IPS-20b (cell line): ENCODE measurements around the gene MPP3.
"Not testable (repeated sequence)": the region's sequence is repeated elsewhere in the genome, so short reads cannot be mapped to it uniquely, and the experiment has no call there.

Experiments
- H3K27ac ChIP-seq: one replicate; pipeline ENCODE4 v1.5.1; 2013; ENCODE audit warnings: low read length
- H3K27me3 ChIP-seq: 2 replicates; pipeline ENCODE4 v1.6.1; 2013; ENCODE audit warnings: mild to moderate bottlenecking, low read length, inconsistent platforms; ENCODE audit not compliant: insufficient read depth
- H3K36me3 ChIP-seq: 2 replicates; pipeline ENCODE4 v1.6.1; 2013; ENCODE audit warnings: low read depth, mild to moderate bottlenecking, inconsistent platforms, low read length, moderate library complexity; ENCODE audit not compliant: insufficient read depth
- H3K4me1 ChIP-seq: 2 replicates; pipeline ENCODE4 v1.6.1; 2013; ENCODE audit warnings: mild to moderate bottlenecking, control low read depth, inconsistent platforms, low read length, moderate library complexity; ENCODE audit not compliant: insufficient read depth
- H3K4me3 ChIP-seq: 2 replicates; pipeline ENCODE4 v1.5.1; 2013; ENCODE audit warnings: mild to moderate bottlenecking, low read length, inconsistent platforms
- H3K9ac ChIP-seq: 2 replicates; pipeline ENCODE4 v1.6.1; 2013; ENCODE audit warnings: low read depth, mild to moderate bottlenecking, inconsistent platforms, low read length, moderate library complexity
- H3K9me3 ChIP-seq: 2 replicates; pipeline ENCODE4 v1.6.1; 2013; ENCODE audit warnings: mild to moderate bottlenecking, low read depth, low read length, inconsistent platforms; ENCODE audit not compliant: insufficient read depth

MPP3 gene

DNA sequence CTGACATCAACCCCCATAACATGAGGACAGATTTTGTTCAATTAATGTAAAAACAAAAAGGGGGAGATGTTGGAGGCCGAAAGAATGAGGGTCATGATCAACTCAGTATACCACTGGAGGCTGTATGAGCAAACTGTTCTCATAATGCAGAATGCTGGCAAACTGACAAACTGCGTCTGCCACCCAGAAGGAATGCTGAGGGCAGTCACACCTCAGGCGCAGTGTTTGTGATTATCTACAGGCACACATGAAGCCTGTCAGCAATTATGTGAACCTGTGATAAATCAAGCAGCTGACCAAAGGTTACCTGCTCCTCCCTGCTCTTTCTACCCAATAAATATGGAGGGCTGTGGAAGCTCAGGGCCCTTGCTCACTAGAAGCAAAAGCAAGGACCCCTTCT, 41.3 kb upstream of the MPP3 start:
- Histone ChIP-seq H3K9me3 (no peaks in the 10 kb centered on the region), H3K36me3 (peaks cover 10% of the 10 kb centered on the region; the same call in 1 of the 2 replicates), H3K9ac (no peak overlapping the region), H3K4me1 (peaks cover 7% of the 10 kb centered on the region; the same call in 1 of the 2 replicates), H3K27me3 (no peaks in the 10 kb centered on the region), H3K4me3 (no peak overlapping the region), H3K27ac (no peak overlapping the region)

DNA sequence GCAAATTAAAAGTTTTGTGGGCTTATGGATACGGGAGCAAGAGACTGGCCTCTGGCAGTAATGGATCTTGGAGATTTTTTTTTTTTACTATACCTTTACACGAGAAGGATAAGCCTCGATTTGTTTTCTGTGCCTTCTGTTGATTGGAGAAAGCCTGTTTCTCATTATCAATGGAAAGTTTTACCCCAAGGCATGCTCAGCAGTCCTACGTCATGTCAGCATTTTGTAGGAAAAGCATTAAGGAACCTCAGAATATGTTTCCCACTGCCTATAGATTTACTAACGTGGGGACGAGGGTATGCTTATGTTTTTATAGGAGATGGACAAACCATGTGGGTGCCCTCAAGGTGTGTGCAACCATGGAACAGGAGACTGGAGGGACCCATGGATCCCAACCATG, 40.9 kb upstream of the MPP3 start:
- H3K36me3 ChIP-seq: peaks cover 6% of the 10 kb centered on the region; the same call in 1 of the 2 replicates
- peaks cover 3% of the 10 kb centered on the region; the same call in 1 of the 2 replicates for H3K4me1 ChIP-seq
- H3K27me3 ChIP-seq: no peaks in the 10 kb centered on the region
- H3K9me3 ChIP-seq: no peaks in the 10 kb centered on the region
- H3K9ac ChIP-seq: no peak overlapping the region
- no peak overlapping the region for H3K27ac ChIP-seq
- H3K4me3 ChIP-seq: no peak overlapping the region

DNA sequence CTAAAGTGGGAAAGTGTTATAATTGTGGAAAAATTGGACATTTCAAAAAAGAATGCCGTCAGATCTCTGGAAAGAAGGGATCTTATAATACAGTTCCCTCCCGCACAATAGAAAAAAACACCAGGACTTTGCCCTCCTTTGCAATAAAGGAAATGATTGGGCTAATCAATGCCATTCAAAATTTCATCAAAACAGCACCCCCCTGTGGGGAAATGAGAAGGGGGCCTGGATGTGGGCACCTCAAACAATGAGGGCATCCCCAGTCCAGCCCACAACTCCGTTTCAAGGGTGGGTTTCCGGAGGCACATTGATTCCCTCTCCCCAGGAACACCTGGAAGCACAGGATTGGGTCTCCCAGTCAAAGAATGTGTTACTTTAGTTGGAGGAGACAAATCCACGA, 40.1 kb upstream of the MPP3 start:
- no peaks in the 10 kb centered on the region for H3K9me3 ChIP-seq
- no peak overlapping the region for H3K9ac ChIP-seq
- H3K36me3 ChIP-seq: peaks cover 6% of the 10 kb centered on the region; the same call in 1 of the 2 replicates
- no peak overlapping the region for H3K4me3 ChIP-seq
- no peaks in the 10 kb centered on the region for H3K4me1 ChIP-seq
- no peaks in the 10 kb centered on the region for H3K27me3 ChIP-seq
- H3K27ac ChIP-seq: no peak overlapping the region

DNA sequence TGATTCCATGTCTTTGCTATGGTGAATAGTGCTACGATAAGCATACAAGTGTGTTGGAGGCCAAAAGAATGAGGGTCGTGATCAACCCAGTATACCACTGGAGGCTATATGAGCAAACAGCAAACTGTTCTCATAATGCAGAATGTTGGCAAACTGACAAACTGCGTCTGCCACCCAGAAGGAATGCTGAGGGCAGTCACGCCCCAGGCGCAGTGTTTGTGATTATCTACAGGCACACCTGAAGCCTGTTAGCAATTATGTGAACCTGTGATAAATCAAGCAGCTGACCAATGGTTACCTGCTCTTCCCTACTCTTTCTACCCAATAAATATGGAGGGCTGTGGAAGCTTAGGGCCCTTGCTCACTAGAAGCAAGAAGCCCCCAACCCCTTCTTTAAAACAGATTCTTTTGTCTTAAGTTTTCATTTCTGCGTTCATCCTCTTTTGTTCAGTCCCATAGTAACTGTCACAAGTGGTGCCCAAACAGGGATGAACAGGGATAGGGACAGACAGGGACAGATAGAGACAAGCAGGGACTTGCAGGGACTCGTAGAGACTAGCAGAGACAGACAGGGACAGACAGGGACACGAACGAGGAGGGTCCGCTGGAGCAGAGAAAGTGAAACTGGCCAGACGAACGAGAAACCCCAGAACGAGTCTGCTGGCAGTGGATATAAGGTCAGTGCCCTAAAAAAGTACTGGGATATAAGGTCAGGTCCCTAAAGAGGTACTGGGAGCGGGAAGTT, 39.2 kb upstream of the MPP3 start:
- Histone ChIP-seq H3K4me3 (no peak overlapping the region), H3K9me3 (no peaks in the 10 kb centered on the region), H3K4me1 (no peaks in the 10 kb centered on the region), H3K9ac (no peak overlapping the region), H3K27ac (no peak overlapping the region), H3K36me3 (0 out of 2 replicates have a peak, but pooled peaks cover under 1% of the 10 kb centered on the region), H3K27me3 (0 out of 2 replicates have a peak, but pooled peaks cover 6% of the 10 kb centered on the region)

DNA sequence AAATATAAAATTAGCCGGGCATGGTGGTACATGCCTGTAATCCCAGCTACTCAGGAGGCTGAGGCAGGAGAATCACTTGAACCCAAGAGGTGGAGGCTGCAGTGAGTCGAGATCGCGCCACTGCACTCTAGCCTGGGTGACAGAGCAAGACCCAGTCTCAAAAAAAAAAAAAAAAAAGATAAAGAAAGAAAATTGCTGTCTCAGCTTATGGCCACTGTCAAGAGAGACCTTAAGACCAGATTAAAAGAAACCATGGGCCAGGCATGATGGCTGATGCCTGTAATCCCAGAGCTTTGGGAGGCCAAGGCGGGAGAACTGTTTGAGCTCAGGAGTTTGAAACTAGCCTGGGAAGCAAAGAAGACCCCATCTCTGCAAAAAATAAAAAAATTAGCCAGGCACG, 36.1 kb upstream of the MPP3 start:
- H3K4me3 ChIP-seq, H3K9ac ChIP-seq, H3K27me3 ChIP-seq, H3K9me3 ChIP-seq, H3K27ac ChIP-seq, H3K36me3 ChIP-seq, H3K4me1 ChIP-seq: not testable (repeated sequence)

DNA sequence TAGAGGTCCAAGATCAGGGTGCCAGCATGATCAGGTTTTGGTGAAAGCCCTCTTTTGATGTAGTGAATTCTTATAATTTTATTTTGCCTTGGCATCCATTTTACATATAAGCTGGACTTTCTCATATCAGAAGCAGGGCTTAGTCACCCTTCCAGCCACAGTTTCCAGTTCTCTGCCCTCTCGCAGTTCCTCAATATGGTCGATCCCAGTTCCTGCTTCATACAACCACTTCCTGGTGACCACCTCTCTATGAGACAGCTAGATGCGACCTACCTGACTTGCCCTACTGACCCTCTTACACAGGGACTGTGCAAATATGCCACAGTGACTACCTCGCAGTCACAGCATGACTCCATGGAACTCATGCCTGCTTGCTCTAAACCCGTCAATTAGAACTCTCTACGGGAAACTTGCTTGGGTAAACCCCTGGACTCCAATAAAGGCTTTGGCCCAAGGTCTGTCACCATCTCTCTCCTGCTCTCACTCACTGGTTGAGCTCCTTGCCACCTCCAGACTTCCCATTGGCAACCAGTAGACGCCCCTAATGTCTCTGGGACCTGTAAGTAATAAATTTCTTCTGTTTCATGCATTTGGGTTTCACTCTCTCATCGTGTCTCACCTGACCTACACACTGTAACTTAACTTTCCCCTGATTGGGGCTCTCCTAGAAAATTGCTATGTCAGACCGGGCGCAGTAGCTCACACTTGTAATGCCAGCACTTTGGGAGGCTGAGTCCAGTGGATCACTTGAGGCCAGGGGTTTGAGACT, 35.5 kb upstream of the MPP3 start:
- Histone ChIP-seq H3K36me3 (no peaks in the 10 kb centered on the region), H3K4me3 (no peak overlapping the region), H3K27ac (no peak overlapping the region), H3K4me1 (no peaks in the 10 kb centered on the region), H3K9me3 (no peaks in the 10 kb centered on the region), H3K27me3 (0 out of 2 replicates have a peak, but pooled peaks cover 8% of the 10 kb centered on the region), H3K9ac (no peak overlapping the region)

DNA sequence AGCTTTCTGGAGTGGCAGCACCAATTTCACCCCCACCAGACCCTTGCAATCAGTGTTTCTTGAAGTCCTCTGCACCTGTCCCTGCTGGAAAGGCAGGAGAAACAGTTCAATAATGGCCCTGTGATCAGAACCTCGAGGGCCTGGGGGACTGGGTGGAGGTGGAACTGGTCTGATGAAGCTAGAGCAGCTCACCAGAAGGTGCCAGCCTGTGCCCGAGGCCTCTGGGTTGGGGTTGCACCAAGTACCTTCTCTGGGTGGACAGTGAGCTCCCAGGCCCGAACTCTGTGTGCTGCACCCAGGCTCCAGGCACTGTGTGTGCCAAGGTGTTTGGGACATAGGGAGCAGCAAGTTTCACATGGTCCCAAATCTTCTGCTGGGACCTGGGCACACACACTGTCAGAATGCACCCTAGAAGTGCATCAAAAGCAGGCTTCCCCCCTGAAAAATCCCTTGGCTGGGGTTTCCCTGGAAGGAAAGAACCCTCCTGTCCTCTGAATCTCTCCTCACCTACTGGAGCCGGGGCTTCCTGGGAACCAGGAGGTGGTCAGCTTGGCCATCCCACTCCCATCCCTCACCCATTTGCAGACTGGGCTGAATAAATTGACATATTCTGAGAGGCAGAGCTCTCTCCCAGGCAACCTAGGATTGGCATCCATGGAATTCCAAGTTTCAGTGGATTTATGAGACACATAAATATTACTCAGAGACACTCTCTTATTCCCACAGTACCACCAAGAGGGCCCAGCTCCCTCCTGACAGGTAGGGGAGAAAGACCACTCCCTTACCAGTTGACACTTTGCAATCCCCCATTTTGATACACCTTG, 31.4 kb upstream of the MPP3 start:
- Histone ChIP-seq H3K9me3 (no peaks in the 10 kb centered on the region), H3K4me1 (no peaks in the 10 kb centered on the region), H3K27ac (no peak overlapping the region), H3K4me3 (no peak overlapping the region), H3K27me3 (0 out of 2 replicates have a peak, but pooled peaks cover 8% of the 10 kb centered on the region), H3K36me3 (no peaks in the 10 kb centered on the region), H3K9ac (no peak overlapping the region)

DNA sequence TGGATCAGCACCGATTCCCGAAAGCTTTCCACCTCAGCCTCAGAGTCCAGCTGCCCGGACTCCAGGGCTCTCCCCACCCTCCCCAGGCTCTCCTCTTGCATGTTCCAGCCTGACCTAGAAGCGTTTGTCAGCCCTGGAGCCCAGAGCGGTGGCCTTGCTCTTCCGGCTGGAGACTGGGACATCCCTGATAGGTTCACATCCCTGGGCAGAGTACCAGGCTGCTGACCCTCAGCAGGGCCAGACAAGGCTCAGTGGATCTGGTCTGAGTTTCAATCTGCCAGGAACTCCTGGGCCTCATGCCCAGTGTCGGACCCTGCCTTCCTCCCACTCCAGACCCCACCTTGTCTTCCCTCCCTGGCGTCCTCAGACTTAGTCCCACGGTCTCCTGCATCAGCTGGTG, 29.0 kb upstream of the MPP3 start:
- Histone ChIP-seq H3K4me1 (no peaks in the 10 kb centered on the region), H3K36me3 (no peaks in the 10 kb centered on the region), H3K27ac (no peak overlapping the region), H3K27me3 (0 out of 2 replicates have a peak, but pooled peaks cover under 1% of the 10 kb centered on the region), H3K9ac (no peak overlapping the region), H3K4me3 (no peak overlapping the region), H3K9me3 (no peaks in the 10 kb centered on the region)

DNA sequence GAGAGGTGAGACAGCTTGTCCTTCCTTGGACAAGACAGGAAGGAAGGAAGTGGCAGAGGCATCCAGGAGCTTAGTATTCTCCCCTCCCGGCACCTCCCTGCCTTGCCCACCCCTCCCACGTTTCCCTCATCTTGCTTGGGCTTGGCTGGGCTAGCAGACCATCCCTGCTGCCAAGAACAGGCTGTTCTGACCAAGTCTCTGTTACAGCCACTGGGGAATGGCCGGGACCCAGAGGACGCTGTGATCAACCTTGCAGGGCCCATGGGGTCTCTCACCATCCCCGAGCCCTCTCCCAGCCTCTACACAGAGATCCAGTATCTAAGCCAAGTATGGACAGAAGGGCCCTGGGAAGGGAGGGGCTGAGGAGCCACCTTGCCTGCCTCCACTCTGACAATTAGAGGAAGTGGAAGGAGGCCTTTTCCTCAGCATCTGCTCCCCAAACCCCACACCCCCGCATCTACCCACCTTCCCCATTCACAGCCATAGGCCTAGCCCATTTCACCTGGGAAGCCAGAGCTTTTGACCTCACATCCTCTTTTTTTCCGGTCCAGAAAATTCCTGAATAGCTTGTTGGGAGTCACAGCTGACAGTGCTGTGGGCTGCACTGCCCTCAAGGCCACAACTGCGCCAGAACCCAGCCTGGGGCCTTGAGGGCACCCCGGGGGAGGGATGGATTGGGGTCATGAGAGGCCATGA, 28.1 kb upstream of the MPP3 start:
- no peak overlapping the region for H3K9ac ChIP-seq
- no peaks in the 10 kb centered on the region for H3K4me1 ChIP-seq
- H3K27me3 ChIP-seq: no peaks in the 10 kb centered on the region
- H3K36me3 ChIP-seq: no peaks in the 10 kb centered on the region
- no peaks in the 10 kb centered on the region for H3K9me3 ChIP-seq
- no peak overlapping the region for H3K27ac ChIP-seq
- H3K4me3 ChIP-seq: no peak overlapping the region

DNA sequence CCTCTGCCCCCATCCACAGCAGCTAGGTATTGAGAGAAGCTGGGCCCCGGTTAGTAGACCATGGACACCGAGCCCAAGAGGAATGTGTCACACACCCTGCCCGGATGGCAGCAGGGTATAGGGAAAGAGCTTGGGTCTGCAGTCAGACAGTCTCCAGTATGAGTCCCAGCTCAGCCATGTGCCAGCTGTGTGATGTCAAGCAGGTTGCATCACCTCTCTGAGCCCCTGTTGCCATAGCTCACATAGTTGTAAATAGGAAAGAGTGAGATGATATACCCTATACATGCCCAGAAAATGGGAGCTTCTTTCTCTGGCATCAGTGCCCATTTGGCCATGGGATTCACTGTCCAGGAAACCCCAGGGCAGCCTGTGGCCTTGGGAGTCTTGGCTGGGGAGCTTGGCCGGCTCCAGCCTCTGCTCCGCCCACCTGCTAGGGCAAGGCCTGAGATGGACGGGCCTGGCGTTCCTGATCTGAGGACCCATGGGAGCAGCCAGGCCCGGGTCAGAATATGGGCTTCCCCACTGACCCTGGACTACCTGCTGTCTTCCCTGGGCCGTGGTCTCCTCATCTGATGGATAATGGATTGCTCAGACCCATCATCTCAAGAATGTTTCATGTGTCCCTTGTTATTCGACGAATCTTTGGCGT, 27.3 kb upstream of the MPP3 start:
- Histone ChIP-seq H3K27ac (no peak overlapping the region), H3K9ac (no peak overlapping the region), H3K27me3 (no peaks in the 10 kb centered on the region), H3K36me3 (no peaks in the 10 kb centered on the region), H3K4me1 (no peaks in the 10 kb centered on the region), H3K9me3 (no peaks in the 10 kb centered on the region), H3K4me3 (no peak overlapping the region)
